Ramos (cell line): ENCODE data around the gene KCNC4.

Experiments
- in situ Hi-C: fragments of 300-500 bp; cut with MboI; formaldehyde crosslinking; loops from one replicate; pipeline ENCODE4 v1.14.3; 2022; ENCODE audit warnings: low sequenced_read_pairs; ENCODE audit not compliant: unreplicated experiment

Gene KCNC4

DNA sequence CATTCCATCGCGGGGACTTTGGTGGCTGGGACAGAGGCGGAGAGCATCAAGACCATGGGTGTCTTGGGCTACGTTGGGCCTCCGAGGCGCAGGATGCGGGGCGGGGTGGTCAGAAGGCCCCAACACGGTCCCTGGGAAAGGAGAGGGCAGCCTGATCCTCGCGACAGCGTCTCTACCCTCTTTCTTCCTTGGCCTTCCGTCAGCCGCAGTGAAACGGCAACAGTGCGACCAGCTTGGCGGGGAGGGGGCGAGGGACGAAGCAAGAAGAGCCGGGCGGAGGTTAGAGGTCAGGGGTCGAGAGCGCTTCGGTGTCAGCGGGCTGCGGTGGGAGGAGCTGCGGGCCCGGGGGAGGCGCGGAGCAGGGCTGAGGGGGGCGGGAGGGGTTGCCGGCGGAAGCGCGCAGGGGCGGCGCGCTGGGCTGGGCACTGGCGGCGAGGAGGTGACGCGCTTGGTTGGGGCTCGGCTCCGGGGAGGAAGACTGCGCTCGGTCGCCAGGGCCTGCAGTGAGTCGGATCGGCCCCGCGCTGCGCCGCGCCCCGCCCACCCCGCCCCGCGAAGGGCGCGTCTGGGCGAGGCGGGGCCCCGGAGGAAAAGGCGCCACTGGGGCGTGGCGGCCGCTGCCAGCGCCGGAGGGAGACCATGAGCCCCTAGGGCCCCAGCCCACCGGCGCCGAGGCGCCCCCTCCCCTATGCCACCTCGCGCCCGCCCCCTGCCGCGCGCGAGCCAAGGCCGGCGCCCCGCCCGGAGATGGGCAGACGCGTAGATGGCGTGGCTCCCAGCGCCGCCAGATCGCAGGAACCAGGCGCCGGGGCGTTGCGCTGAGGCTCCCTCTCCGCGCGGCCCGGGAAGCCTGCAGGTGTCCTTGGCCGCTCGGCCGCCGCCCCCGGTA, at the start of gene KCNC4:
Gene KCNC4 (plus strand): TSS at position 600 of the 889 bp plus-strand sequence. CDS start 1,186 bp downstream, outside the sequence.
- in situ Hi-C loops, result loop anchor here (10.0 kb wide), 1 partner anchor 575 kb away; no protein-coding TSS in a partner anchor

GRCh38 chr1:110160538-110161100, 49.5 kb upstream of the KCNC4 start:
- in situ Hi-C loops, result no loop called here

DNA sequence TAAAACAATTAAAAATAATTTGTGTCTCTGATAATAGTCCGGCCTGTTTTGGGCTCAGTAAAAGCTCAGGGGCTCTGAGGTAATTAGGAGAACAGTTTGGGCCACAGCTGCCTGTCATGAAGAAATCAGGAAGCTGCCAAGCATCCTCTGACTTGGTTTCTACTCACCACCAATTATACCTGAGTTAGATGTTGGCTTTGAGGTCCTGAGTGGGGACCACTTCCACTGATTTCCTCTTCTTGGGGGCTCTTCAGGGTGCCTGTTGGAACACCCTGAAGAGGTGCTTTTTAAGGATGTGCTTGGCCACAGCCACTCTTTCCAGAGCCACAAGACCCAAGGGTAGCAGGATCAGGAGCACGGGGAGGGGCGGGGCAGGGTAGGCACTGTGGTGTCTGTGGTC, 48.9 kb upstream of the KCNC4 start:
- in situ Hi-C loops, result no loop called here

DNA sequence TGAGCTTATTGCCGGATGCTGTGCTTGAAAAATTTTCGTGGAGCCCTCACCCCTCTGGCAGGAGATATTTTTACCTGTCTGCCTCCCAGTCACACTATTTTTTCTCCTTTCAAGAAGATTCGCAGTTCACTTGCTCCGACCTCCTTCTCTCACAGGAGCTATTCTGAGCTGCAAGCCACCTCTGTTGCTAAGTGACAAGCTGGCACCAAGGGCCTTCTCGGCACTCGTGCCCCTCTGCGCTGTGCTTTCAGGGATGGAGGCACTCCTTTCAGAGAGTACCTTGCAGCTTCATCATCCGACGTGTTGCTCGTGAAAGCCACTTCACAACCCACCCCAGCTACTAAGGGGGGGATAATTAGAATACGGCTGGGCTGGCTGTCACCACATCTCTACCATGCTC, 48.3 kb upstream of the KCNC4 start:
- in situ Hi-C loops, result no loop called here

GRCh38 chr1:110163591-110163990, 46.5 kb upstream of the KCNC4 start:
- in situ Hi-C loops, result no loop called here

GRCh38 chr1:110164725-110165350, 45.3 kb upstream of the KCNC4 start:
- in situ Hi-C loops, result no loop called here

DNA sequence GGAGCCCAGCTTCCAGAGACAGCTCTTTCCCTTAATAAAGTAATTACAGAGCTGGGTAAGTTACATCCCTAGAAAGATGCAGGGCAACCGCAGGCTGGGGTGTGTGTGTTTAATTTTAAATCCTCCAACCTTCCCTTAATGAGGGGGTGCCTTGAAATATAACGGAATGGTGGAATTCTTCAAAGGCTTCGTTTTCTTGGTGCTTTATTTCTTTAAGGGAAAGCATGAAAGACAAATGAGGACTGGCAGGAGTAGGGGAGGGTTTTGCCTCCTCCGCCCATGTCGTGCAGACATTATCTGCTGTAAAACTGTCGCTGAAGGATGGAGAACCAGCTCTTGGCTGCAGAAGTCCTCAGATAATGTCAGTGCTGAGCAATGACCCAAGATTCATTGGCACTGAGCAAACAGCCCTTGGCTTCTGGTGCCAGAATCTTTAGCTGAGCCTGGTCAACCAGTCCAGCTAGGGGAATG, 44.3 kb upstream of the KCNC4 start:
- in situ Hi-C loops, result no loop called here

DNA sequence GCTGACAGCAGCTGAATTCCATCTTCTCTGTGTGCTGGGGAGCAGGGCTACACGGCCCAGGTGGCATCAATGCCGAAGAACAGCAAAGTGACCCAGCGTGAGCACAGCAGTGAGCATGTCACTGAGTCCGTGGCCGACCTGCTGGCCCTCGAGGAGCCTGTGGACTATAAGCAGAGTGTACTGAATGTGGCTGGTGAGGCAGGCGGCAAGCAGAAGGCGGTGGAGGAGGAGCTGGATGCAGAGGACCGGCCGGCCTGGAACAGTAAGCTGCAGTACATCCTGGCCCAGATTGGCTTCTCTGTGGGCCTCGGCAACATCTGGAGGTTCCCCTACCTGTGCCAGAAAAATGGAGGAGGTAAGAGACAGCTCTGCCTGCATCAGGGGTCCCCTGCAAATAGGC, 43.3 kb upstream of the KCNC4 start:
- in situ Hi-C loops, result no loop called here

DNA sequence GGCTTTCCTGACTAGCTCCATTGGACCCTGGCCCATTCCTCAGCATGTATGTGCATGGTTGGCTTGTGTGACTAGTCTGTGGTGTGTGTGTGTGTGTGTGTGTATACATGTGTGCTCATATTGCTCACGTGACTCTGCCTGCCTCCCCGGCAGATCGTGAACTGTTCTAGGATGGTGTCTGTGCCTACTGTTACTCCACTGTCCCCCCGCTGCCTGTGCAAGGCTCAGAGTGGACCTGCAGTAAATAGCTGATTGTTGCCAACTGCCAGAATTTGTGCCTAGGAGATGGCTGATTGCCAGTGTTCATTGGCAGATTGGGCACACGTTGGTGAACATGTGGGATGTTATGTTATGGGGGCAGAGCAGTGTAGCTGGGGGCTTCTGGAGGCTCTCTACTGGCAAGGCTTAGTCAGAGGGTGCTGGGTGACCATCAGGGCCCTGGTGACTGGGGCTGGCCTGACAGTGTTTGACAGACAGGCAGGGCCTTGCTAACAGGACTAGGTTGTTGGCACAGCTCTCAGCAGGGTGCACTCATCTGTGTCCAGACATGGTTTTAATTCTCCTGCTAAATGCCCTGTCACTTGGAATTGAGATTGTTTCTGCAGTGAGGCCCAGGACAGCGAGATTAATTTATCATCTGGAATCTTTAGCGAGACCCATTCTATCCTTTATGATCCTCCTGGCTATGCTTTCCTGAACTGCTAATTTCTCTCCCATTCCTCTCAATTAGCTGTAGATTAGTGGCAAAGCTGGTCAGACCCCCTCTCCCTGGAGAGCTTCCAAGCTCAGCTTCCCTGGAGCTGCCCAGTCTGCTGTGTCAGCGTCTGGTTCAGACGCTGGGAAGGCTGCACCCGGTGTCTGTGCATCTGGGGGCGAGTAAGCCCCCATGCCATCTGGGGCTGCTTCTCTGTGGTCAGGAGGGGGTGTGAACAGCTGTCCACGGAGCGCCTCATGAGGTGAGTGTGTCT, 39.1 kb upstream of the KCNC4 start:
- in situ Hi-C loops, result no loop called here

DNA sequence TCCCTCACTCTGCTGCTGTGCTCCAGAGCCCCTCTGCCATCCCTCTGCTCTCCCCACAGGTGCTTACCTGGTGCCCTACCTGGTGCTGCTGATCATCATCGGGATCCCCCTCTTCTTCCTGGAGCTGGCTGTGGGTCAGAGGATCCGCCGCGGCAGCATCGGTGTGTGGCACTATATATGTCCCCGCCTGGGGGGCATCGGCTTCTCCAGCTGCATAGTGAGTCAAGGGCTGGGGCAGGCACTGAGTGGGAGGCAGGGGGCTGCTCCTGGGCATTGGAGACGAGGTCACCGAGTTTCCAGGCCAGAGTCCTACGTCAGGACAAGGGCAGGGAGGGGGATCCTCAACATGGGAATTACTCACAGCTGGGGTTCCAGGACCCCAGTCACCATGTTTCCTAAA, 38.1 kb upstream of the KCNC4 start:
- in situ Hi-C loops, result no loop called here

- in situ Hi-C loops, result no loop called here
Measured at GRCh38 chr1:110173466-110174105, 36.5 kb upstream of the KCNC4 start.

DNA sequence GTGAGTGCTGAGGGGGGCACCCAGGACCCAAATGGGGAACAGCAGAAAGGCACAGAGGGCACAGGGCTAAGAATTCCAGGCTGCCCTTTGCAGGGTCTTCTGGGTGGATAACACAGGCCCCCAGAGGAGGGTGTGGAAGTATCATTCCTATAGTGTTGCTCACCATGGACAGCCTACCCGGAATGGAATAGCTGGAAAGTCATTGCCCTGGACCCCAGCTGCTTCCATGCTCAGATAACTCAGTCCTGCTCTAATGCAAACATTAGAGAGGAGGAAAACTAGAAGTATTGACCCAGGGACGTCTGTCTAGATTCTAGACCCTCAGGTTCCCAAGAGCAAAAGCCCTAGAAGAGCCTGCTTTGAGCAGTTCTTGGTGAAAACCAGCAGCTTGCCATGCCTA, 35.2 kb upstream of the KCNC4 start:
- in situ Hi-C loops, result no loop called here

DNA sequence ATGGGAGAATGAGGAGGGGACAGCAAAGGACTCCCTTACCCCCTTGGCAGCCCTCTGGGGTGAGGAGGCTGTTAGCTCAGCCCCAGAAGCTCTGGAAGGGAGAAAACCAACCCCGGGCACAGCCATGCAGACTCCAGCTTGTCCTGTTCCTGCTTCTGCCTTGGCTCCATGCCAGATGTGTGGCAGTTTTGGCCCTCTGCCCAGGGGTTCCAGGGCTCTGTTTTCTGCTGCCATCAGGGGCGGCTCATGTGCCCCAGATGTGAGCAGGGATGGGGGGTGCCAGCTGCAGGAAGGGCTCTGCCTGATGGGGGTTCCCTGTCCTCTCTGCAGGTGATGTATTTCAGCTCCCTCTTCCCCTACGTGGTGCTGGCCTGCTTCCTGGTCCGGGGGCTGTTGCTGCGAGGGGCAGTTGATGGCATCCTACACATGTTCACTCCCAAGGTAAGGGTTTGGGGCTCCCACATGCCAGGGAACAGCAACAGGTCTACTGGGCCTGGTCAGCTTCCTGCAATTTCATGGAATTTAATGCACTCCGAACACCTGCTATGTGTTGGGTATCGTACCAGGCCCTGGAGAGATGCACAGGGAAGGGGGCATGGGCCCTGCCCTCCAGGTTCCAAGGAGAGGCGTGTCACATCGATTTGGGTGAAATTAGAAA, 33.7 kb upstream of the KCNC4 start:
- in situ Hi-C loops, result no loop called here

DNA sequence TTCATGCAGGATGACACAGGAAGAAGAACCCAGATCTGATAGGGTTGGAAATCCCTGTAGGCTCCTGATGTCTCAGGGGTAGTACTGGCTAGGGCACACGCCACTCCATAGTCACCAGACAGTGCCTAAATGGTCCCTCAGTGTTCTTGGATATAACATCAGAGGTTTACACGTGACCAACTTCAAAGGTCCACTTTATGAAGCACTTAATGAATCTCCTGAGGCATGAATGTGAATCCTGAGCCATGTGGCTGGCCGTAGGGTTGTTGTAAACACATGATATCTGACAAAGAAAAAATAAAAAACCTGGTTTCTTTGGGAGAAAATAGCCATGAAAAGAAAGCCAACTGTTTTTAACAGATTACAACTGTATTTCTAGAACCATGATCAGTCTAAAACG, 32.3 kb upstream of the KCNC4 start:
- in situ Hi-C loops, result no loop called here

DNA sequence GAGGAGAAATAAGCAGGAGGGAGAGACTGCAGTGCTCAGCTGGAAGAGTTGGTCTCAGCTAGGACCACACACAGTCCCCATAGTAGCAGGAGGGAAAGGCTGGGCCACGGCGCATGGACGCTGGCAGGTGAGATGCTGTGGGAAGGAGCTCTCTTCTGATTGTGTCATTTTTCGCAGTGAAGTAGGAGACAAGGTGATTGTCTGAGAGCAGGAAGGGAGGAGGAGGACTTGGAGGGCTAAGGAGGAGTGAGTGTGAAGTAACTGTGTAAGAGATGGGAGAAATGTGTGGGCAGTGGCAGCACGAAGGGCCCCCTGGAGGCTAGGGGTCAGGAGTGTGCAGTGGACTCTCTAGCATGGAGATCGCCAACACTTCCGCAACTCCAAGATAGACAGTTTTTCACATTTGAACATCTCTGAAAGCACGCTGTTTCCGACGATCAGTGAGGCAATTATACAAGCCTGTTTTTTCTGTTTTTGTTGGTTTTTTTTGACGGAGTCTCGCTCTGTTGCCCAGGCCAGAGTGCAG, 26.4 kb upstream of the KCNC4 start:
- in situ Hi-C loops, result no loop called here

DNA sequence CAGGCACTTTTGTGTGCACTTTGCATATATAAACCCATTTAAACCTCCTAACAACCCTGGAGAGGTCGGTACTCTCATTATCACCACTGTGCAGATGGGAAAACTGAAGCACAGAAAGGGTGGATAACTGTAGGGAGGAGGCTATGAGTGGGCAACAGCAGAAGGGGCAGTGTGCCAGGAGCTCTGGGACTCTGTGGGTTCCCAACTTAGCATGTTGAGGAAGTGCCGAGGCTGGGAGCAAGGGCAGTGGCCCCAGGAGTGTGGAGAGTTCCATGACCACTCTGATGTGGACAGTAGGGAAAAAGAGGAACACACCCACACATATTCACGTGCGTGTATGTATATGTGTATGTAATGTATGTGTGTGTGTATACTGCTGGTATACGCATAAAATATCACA, 25.7 kb upstream of the KCNC4 start:
- in situ Hi-C loops, result no loop called here

GRCh38 chr1:110185181-110185580, 24.9 kb upstream of the KCNC4 start:
- in situ Hi-C loops, result no loop called here

DNA sequence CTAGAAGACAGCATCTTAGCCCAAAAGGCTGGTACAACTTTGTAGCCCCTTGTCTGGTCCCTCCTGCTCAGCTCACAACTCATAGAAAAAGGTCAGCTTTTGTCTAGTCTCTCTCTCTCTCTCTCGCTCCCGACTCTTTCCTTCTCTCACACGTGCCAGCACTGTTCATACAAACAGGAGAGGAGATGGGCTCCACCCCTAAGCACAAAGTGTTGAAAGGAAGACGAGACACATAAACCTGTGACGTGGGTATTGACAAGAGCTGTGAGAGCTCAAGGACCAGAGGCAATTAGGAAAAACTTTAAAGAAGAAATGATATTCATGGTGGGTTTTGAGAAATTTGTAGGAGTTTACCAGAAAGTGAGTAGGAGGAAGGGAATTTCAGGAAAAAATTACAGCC, 23.6 kb upstream of the KCNC4 start:
- in situ Hi-C loops, result no loop called here
